ENCODE data around the gene PDE11A. TPM values are rescaled to one million over a fixed set of nuclear protein-coding genes. Genes with fewer than 3 reads are reported as not detected.

Gene PDE11A
- total RNA-seq, 1 donor = under 0.01 TPM

GRCh38 chr2:177998006-177998405, 74.6 kb downstream of the PDE11A start:
- no peak overlapping the region for H3K4me3 ChIP-seq (ENCODE audit: low read depth, low read length)
- DNase-seq (ENCODE audit: low read depth) = peak; percentile 8
- TF ChIP-seq, protein P1, sequence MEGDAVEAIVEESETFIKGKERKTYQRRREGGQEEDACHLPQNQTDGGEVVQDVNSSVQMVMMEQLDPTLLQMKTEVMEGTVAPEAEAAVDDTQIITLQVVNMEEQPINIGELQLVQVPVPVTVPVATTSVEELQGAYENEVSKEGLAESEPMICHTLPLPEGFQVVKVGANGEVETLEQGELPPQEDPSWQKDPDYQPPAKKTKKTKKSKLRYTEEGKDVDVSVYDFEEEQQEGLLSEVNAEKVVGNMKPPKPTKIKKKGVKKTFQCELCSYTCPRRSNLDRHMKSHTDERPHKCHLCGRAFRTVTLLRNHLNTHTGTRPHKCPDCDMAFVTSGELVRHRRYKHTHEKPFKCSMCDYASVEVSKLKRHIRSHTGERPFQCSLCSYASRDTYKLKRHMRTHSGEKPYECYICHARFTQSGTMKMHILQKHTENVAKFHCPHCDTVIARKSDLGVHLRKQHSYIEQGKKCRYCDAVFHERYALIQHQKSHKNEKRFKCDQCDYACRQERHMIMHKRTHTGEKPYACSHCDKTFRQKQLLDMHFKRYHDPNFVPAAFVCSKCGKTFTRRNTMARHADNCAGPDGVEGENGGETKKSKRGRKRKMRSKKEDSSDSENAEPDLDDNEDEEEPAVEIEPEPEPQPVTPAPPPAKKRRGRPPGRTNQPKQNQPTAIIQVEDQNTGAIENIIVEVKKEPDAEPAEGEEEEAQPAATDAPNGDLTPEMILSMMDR (IDR thresholded peaks at IDR 0.05; ENCODE audit: insufficient read depth, low read depth, low read length) = no peak

DNA sequence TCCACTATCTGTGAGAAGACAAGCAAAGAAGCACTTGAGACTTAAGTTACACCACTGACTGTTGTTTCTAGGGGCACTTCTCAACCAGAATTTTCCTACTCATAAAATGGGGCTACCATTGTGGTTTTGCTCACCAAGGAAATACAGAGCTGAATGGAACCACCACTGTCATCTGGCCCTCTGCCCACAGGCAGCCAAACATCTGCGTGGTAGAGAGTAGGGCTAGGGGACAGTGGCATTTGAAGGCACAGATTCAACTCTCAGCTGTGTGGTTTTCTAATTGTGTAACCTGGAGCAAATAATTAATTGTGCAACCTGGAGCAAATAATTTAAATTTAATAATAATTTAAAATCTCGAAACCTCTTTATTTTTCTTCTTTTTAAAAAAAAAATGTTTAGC, 79.6 kb downstream of the PDE11A start:
- no peak for DNase-seq (ENCODE audit: low read depth)
- H3K4me3 ChIP-seq (ENCODE audit: low read depth, low read length) = no peak overlapping the region
- TF ChIP-seq, protein P1 (IDR thresholded peaks at IDR 0.05; ENCODE audit: insufficient read depth, low read depth, low read length) = no peak

DNA sequence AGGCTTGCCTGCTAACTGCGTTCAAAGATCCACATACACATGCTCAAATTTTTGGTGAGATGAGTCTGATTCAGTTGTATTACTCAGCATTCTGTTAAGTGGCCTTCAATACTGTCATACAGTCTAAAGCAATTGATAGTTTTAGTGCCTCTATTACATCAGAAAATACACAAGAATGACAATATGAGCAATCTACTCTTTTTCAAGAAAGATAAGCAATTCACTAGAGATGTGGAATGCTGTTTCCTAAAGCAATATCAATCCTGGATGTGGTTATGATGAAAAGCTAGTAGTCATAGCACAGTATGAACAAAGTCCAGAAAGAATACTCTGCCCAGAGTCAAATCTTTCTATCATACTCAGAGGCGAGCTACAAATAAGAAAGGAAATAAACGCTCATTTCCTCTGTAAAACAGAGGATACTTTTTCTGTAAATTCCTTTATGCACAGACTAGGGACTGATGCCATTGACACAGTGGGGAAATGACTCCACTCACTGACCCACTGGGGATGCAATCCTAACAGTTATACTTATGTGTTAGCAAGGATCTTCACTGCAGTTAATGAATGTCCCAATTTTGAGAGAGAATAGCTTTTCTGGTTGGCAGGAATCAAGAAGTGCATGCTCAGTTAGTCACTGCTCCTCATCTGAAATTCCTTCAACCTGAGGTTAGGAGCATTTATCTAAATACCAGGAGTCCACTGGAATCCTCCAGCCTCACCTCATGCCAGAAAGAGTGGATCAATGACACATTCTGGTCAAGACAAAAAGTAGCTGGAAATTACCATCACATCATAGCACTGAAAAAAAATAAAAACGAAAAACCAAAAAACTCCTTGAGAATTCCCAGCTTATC, 83.3 kb downstream of the PDE11A start:
- DNase-seq (ENCODE audit: low read depth) = no peak
- H3K4me3 ChIP-seq (ENCODE audit: low read depth, low read length) = no peak overlapping the region
- TF ChIP-seq, protein P1 (IDR thresholded peaks at IDR 0.05; ENCODE audit: insufficient read depth, low read depth, low read length) = no peak

- no peak overlapping the region for H3K4me3 ChIP-seq (ENCODE audit: low read depth, low read length)
- TF ChIP-seq, protein P1 (IDR thresholded peaks at IDR 0.05; ENCODE audit: insufficient read depth, low read depth, low read length) = no peak
- no peak for DNase-seq (ENCODE audit: low read depth)
Observed at GRCh38 chr2:177984749-177985148, 87.8 kb downstream of the PDE11A start.

GRCh38 chr2:177983183-177983788, 89.3 kb downstream of the PDE11A start:
- H3K4me3 ChIP-seq (ENCODE audit: low read depth, low read length) = no peak overlapping the region
- DNase-seq (ENCODE audit: low read depth) = peak; percentile 51
- TF ChIP-seq, protein P1 (IDR thresholded peaks at IDR 0.05; ENCODE audit: insufficient read depth, low read depth, low read length) = peak; percentile 84

GRCh38 chr2:177972782-177973181, 99.8 kb downstream of the PDE11A start:
- DNase-seq (ENCODE audit: low read depth) = no peak
- TF ChIP-seq, protein P1 (IDR thresholded peaks at IDR 0.05; ENCODE audit: insufficient read depth, low read depth, low read length) = no peak
- no peak overlapping the region for H3K4me3 ChIP-seq (ENCODE audit: low read depth, low read length)
